ENCODE measurements around the gene ANKS1B.
"Not testable (repeated sequence)": the region's sequence is repeated elsewhere in the genome, so short reads cannot be mapped to it uniquely, and the experiment has no call there.

ANKS1B gene

DNA sequence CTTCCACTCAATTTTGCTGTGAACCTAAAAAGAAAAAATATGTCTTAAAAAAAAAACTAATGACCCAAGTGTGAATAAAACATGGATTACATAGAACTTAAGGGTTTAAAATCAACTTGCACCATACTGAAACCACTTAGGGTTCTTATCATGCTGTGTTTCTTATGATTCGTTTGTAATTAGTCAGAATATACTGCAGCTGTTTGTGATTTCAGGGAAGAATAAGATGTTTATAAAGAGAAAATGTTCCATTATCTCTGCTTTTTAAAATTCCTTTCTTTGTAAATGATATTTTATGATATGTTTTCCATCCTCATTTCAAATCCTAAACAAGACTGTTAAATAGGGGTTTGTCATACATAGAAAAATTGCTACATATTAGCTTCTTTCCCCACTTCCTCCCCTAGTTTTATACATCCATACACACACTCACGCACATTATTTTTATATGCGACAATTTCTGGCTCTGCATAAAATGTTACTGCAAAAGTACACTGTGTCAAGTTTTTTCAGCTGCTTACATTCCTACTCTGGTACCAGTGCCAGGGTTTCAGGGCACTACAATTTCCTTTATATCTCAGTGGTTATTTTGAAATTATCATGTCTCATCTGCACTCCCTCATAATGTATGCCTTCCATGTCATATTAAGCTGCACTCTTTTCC, 612.3 kb downstream of the ANKS1B start:
- no peak for DNase-seq (ENCODE audit: low spot score)

DNA sequence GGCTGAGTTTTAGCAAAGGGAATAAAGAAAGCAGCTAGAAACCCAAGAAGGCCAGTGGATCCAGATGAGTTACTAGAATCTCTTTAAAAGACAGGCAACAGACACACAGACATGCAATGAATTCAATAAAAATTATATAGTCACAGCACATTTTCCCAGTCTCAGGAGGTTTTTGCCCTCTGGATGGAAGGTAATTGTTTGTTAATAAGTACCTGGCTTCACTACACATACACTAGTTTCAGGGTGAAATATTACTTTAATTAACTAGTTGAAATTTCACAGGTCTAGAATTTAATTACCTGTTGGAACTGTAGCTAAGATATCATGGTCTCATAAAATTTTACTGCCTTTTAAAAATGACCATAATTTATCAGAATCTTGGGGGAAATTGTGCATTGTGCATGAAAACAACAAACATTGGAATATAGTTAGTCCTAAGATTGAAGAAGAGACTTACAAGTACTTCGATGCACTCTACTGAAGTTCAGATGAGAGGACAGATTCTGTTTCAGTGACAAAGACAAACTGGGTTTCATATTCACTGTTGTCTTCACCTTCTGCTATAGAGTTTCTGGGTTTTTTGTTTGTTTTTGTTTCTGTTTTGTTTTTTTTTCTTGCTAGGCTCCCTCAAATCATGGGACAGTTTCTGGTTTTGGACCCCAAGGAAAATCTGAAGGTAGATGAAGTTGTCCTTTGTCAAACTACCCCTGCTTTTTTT, 614.2 kb downstream of the ANKS1B start:
- no peak for DNase-seq (ENCODE audit: low spot score)

GRCh38 chr12:99367181-99367580, 617.6 kb downstream of the ANKS1B start:
- no peak for DNase-seq (ENCODE audit: low spot score)

DNA sequence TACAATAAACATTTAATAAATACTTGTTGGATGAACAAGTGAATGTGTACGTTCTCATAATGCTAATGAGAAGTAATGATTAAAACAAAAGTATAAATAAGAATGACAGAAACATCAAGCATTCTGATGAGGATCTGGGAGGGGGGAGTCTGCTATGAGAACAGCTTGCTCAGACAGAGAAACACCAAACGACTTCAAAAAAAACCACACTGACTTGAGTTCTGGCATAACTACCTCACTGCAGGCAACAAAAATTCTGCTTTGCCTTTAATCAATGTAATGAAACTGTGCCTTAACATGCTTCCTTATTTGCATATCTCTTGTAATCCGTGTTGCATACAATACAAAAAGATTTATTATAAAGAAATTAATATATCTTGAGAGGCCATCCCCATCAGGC, 632.5 kb downstream of the ANKS1B start:
- DNase-seq (ENCODE audit: low spot score) = no peak

GRCh38 chr12:99343960-99344359, 640.8 kb downstream of the ANKS1B start:
- no peak for DNase-seq (ENCODE audit: low spot score)

- DNase-seq (ENCODE audit: low spot score) = no peak
These were observed 645.1 kb downstream of the ANKS1B start for GRCh38 chr12:99339663-99340062.

- no peak for DNase-seq (ENCODE audit: low spot score)
These were observed 650.3 kb downstream of the ANKS1B start for GRCh38 chr12:99334285-99335056.

- no peak for DNase-seq (ENCODE audit: low spot score)
These were observed 651.7 kb downstream of the ANKS1B start for GRCh38 chr12:99332936-99333591.

GRCh38 chr12:99330216-99330615, 654.5 kb downstream of the ANKS1B start:
- DNase-seq (ENCODE audit: low spot score) = no peak

- not testable (repeated sequence) for DNase-seq (ENCODE audit: low spot score)
These were observed 663.5 kb downstream of the ANKS1B start for GRCh38 chr12:99321210-99321609.

DNA sequence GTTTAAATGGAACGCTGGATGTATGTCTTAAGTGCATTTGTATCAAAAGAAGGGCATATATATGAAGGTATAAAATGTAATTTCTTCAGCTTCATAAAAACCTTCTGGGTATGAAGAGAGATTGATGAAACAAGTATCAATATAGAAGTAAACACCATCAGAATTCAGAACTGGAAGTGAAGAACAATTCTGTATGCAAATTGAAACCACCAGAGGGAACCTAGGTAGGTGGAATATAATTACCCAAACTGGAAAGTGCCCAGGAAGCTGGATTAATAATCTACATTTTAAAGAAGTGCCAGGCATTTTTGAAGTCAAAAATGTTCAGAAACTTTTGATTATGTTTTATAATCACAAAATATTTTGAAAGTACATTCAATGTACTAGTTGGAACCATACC, 673.4 kb downstream of the ANKS1B start:
- no peak for DNase-seq (ENCODE audit: low spot score)

- no peak for DNase-seq (ENCODE audit: low spot score)
These were observed 674.9 kb downstream of the ANKS1B start for GRCh38 chr12:99309812-99310211.

GRCh38 chr12:99302874-99303273, 681.9 kb downstream of the ANKS1B start:
- DNase-seq (ENCODE audit: low spot score) = no peak

DNA sequence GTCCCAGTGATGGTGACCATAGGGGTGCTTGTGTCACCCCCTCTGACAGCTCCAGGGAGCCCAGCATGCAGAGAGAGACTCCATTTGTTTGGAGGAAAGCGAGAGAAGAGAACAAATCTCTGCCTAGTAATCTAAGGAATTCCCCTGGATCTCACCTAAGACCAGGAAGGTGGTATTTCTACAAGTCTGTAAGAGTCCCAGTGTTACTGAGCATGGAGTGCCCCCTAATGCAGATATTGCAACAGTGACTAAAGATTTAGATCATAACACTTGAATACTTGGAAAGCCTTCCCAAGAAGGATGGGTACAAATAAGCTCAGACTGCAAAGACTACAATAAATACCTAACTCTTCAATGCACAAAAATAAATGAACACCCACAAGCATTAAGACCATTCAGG, 697.6 kb downstream of the ANKS1B start:
- DNase-seq (ENCODE audit: low spot score) = no peak

GRCh38 chr12:99284161-99284560, 700.6 kb downstream of the ANKS1B start:
- DNase-seq (ENCODE audit: low spot score) = no peak

DNA sequence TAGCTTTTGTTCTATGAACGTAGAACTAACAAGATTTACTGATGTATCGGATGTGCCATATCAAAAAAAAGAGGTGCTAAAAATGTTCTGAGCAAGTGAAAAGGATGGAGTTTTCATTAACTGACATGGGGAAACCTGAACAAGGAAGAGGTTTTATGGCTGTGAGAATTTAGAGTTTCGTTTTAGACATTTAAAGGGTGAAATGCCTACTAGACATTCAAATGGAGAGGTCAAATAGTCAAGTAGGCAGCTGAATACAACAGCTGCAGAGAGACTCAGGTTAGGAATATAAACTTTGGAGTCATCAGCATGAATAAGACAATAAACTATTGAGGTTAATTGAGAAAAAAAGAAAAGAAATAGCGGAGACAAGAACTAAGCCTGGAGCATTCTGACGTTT, 702.1 kb downstream of the ANKS1B start:
- no peak for DNase-seq (ENCODE audit: low spot score)

- DNase-seq (ENCODE audit: low spot score) = no peak
These were observed 702.6 kb downstream of the ANKS1B start for GRCh38 chr12:99282086-99282485.

DNA sequence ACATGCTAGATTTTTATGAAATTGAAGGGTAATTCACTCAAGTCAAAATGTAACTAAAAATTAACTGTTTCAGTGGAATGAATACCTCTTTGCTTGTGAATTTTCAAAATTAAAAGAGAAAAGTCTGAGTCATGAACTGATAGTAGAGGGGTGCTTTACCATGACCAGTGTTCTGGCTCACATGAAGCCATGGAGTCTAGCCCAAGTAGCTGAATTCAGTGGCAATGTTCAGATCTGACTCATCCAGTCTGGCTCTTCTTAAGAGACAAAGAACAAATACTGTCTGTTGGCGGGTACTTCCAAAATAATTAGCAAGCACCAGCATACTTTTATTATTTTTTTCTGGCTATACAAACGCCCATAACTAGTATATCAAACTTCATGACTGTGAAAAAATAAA, 703.5 kb downstream of the ANKS1B start:
- DNase-seq (ENCODE audit: low spot score) = no peak

- DNase-seq (ENCODE audit: low spot score) = no peak
These were observed 705.8 kb downstream of the ANKS1B start for GRCh38 chr12:99278899-99279298.

DNA sequence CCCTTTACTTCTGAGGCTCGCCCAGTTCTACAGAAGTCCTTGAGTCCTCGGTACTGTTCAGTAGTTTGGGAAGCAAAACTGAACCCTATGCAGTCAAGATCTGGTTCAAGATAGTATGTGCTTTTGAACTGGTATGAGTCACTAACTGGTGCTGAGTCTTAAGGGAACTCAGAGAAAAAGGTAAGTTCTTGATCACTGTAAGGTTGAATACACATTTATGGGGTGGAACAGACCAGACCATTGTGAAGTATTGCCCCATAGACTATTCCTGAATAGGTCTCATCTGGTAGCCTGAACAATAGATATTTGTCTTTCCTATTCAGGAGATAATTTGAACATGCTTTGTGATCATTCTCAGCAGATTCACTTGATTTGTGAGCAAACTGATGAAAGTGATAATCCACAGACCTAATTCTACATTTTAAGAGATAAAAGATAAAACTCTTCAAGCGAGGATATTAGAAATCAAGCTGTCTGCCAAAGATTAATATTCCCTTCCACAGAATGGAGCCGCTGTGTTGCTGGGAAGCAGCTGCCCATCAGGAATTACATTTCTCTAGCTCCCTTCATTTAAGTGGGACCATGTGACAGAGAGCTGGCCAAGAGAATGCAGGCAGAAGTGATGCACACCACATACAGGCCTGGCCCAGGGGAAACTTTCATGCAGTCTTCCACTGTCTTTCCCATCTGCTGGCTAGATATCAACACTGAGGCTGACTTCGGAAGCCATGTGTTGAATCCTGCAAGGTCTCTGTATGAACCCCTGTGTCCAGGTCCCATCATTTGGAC, 707.0 kb downstream of the ANKS1B start:
- DNase-seq (ENCODE audit: low spot score) = no peak

GRCh38 chr12:99271071-99271470, 713.7 kb downstream of the ANKS1B start:
- no peak for DNase-seq (ENCODE audit: low spot score)

- no peak for DNase-seq (ENCODE audit: low spot score)
These were observed 717.7 kb downstream of the ANKS1B start for GRCh38 chr12:99267038-99267437.
